ENCODE data around the gene FAM117A.

GRCh38 chr17:49760932-49761558 is 2.9 kb downstream of the FAM117A start:
- TF ChIP-seq CTCF (IDR thresholded peaks at IDR 0.05) (no peak), POLR2A (IDR thresholded peaks at IDR 0.05) (no peak)

Measured in adrenal gland (tissue), 5 donors.